Measurements from ENCODE around the gene RNU5B-1.

Gene RNU5B-1

DNA sequence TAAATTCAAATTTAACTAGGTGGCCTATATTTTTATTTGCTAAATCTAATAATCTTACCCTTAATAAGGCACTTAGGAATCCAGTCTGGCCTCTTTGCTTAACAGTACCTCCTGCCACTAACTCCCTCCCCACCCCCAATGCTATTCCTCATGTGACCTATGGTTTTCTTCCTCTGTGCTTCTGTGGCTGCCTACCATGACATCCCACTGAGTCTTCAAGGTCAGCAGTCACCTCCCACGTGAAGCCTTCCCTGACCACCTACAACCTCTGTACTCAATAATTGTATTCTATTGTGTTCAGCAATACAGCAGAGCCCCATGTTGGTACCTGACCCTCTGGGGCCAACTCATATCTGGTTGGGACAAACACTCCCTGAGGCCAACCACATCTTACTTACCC, 27.5 kb upstream of the RNU5B-1 start:
- Mint-ChIP-seq H3K27me3 (no peaks in the 10 kb centered on the region), H3K9me3 (no peaks in the 10 kb centered on the region), H3K36me3 (peaks cover 13% of the 10 kb centered on the region), H3K27ac (no peak overlapping the region), H3K4me3 (no peak overlapping the region), H3K4me1 (peaks cover 13% of the 10 kb centered on the region)
- no peak for DNase-seq (ENCODE audit: low spot score in 2 of 2)
- ATAC-seq (ENCODE audit: low read depth): no peak

- Mint-ChIP-seq H3K4me3 (no peak overlapping the region), H3K9me3 (no peaks in the 10 kb centered on the region), H3K27ac (no peak overlapping the region), H3K27me3 (no peaks in the 10 kb centered on the region), H3K4me1 (peaks cover 15% of the 10 kb centered on the region), H3K36me3 (peaks cover 14% of the 10 kb centered on the region)
- ATAC-seq (ENCODE audit: low read depth) (no peak), DNase-seq (ENCODE audit: low spot score in 2 of 2) (no peak)
Observed at GRCh38 chr15:65278480-65278879, 26.0 kb upstream of the RNU5B-1 start.

- Mint-ChIP-seq H3K27me3 (no peaks in the 10 kb centered on the region), H3K4me1 (peaks cover 26% of the 10 kb centered on the region), H3K9me3 (no peaks in the 10 kb centered on the region), H3K4me3 (peak overlapping the region; percentile 93), H3K36me3 (peaks cover 4% of the 10 kb centered on the region), H3K27ac (peak overlapping the region; percentile 91)
- ATAC-seq (ENCODE audit: low read depth) (no peak), DNase-seq (ENCODE audit: low spot score in 2 of 2) (no peak)
Observed at GRCh38 chr15:65285291-65286068, 19.0 kb upstream of the RNU5B-1 start.

- Mint-ChIP-seq H3K27ac (peak overlapping the region; percentile 91), H3K27me3 (no peaks in the 10 kb centered on the region), H3K36me3 (peaks cover 4% of the 10 kb centered on the region), H3K4me1 (peaks cover 27% of the 10 kb centered on the region), H3K4me3 (peak overlapping the region; percentile 93), H3K9me3 (no peaks in the 10 kb centered on the region)
- DNase-seq (ENCODE audit: low spot score in 2 of 2) (peak in 1 of 2 donors; percentile 21), ATAC-seq (ENCODE audit: low read depth) (peak; percentile 4)
Observed at GRCh38 chr15:65286069-65286703, 18.3 kb upstream of the RNU5B-1 start.

GRCh38 chr15:65286704-65287519, 17.6 kb upstream of the RNU5B-1 start, which contains the start of gene PARP16:
TSS of gene PARP16 (minus strand) at chr15:65286883. CDS start at chr15:65286426, 457 bp downstream.
- Mint-ChIP-seq H3K27ac (peak within 1 kb of the TSS; percentile 91), H3K27me3 (no peaks in the 10 kb centered on the region), H3K9me3 (no peaks in the 10 kb centered on the region), H3K4me3 (peak within 1 kb of the TSS; percentile 93), H3K36me3 (peaks cover 4% of the 10 kb centered on the region), H3K4me1 (peaks cover 28% of the 10 kb centered on the region)
- DNase-seq (ENCODE audit: low spot score in 2 of 2): peak; percentile 88 to 92
- peak; percentile 93 for ATAC-seq (ENCODE audit: low read depth)

GRCh38 chr15:65287520-65287855, 17.0 kb upstream of the RNU5B-1 start:
- peaks cover 4% of the 10 kb centered on the region for H3K36me3 Mint-ChIP-seq
- H3K4me1 Mint-ChIP-seq: peaks cover 28% of the 10 kb centered on the region
- peak overlapping the region; percentile 93 for H3K4me3 Mint-ChIP-seq
- DNase-seq (ENCODE audit: low spot score in 2 of 2) (peak in 1 of 2 donors; percentile 18), ATAC-seq (ENCODE audit: low read depth) (peak; percentile 40)
- peak overlapping the region; percentile 91 for H3K27ac Mint-ChIP-seq
- H3K9me3 Mint-ChIP-seq: no peaks in the 10 kb centered on the region
- no peaks in the 10 kb centered on the region for H3K27me3 Mint-ChIP-seq

DNA sequence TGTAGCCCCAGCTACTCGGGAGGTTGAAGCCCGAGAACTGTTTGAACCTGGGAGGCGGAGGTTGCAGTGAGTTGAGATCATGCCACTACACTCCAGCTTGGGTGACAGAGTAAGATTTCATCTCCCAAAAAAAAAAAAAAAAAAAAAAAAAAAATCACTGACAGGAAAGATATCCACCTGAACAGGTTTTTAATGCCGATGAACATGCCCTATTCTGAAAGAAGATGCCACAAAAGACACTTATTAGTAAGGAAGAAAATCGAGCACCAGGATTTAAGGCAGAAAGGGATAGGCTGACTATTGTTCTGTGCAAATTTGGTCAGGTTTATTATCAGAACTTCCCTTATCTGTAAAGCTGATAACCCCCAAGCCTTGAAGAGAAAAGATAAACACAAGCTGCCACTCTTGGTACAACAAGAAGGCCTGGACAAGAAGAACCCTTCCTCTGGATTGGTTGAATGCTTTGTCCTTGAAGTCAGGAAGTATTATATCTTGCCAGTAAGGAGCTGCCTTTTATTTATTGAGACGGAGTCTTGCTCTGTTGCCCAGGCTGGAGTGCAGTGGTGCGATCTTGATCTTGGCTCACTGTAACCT, 15.1 kb upstream of the RNU5B-1 start:
- H3K9me3 Mint-ChIP-seq: no peaks in the 10 kb centered on the region
- H3K4me1 Mint-ChIP-seq: peaks cover 23% of the 10 kb centered on the region
- H3K4me3 Mint-ChIP-seq: no peak overlapping the region
- no peaks in the 10 kb centered on the region for H3K36me3 Mint-ChIP-seq
- no peaks in the 10 kb centered on the region for H3K27me3 Mint-ChIP-seq
- DNase-seq (ENCODE audit: low spot score in 2 of 2): no peak
- no peak overlapping the region for H3K27ac Mint-ChIP-seq
- no peak for ATAC-seq (ENCODE audit: low read depth)

- Mint-ChIP-seq H3K9me3 (no peaks in the 10 kb centered on the region), H3K4me1 (peaks cover 23% of the 10 kb centered on the region), H3K27me3 (no peaks in the 10 kb centered on the region), H3K36me3 (no peaks in the 10 kb centered on the region), H3K27ac (no peak overlapping the region), H3K4me3 (no peak overlapping the region)
- no peak for ATAC-seq (ENCODE audit: low read depth)
- DNase-seq (ENCODE audit: low spot score in 2 of 2): no peak
Observed at GRCh38 chr15:65290228-65290627, 14.2 kb upstream of the RNU5B-1 start.

GRCh38 chr15:65292938-65293518, 11.4 kb upstream of the RNU5B-1 start:
- Mint-ChIP-seq H3K36me3 (no peaks in the 10 kb centered on the region), H3K27me3 (no peaks in the 10 kb centered on the region), H3K9me3 (no peaks in the 10 kb centered on the region), H3K27ac (no peak overlapping the region), H3K4me1 (peaks cover 14% of the 10 kb centered on the region), H3K4me3 (no peak overlapping the region)
- no peak for ATAC-seq (ENCODE audit: low read depth)
- no peak for DNase-seq (ENCODE audit: low spot score in 2 of 2)

DNA sequence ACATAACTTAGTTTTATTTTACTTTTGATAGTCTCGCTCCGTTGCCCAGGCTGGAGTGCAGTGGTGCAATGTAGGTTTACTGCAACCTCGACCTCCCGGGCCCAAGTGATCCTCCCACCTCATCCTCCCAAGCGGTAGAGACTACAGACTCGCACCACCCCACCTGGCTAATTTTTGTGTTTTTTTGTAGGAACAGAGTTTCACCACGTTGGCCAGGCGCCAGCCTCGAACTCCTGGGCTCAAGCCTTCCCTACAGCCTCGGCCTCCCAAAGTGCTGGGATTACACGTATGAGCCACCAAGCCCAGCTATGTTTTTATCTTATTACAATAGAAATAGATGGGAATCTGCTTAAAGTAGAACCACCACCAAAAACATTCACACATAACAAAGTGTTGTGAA, 5.7 kb upstream of the RNU5B-1 start:
- H3K4me3 Mint-ChIP-seq: peak overlapping the region; percentile 39
- H3K9me3 Mint-ChIP-seq: no peaks in the 10 kb centered on the region
- peaks cover 6% of the 10 kb centered on the region for H3K4me1 Mint-ChIP-seq
- ATAC-seq (ENCODE audit: low read depth) (no peak), DNase-seq (ENCODE audit: low spot score in 2 of 2) (no peak)
- no peaks in the 10 kb centered on the region for H3K36me3 Mint-ChIP-seq
- H3K27ac Mint-ChIP-seq: no peak overlapping the region
- no peaks in the 10 kb centered on the region for H3K27me3 Mint-ChIP-seq

DNA sequence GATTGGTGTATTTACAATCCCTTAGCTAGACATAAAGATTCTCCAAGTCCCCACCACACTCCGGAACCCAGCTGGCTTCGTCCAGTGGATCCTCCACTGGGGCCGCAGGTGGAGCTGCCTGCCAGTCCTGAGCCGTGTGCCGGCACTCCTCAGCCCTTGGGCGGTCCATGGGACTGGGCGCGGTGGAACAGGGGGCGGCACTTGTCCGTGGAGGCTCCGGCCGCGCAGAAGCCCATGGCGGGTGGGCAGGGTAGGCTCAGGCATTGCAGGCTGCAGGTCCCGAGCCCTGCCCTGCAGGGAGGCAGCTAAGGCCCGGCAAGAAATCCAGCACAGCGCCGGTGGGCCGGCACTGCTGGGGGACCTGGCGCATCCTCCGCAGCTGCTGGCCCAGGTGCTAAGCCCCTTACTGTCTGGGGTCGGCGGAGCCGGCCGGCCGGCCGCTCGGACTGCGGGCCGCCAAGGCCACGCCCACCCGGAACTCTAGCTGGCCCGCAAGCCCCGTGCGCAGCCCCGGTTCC, 3.5 kb upstream of the RNU5B-1 start:
- no peaks in the 10 kb centered on the region for H3K36me3 Mint-ChIP-seq
- no peaks in the 10 kb centered on the region for H3K27me3 Mint-ChIP-seq
- DNase-seq (ENCODE audit: low spot score in 2 of 2): no peak
- no peaks in the 10 kb centered on the region for H3K9me3 Mint-ChIP-seq
- no peak for ATAC-seq (ENCODE audit: low read depth)
- H3K4me3 Mint-ChIP-seq: no peak overlapping the region
- peaks cover 13% of the 10 kb centered on the region for H3K4me1 Mint-ChIP-seq
- H3K27ac Mint-ChIP-seq: peak overlapping the region; percentile 84

DNA sequence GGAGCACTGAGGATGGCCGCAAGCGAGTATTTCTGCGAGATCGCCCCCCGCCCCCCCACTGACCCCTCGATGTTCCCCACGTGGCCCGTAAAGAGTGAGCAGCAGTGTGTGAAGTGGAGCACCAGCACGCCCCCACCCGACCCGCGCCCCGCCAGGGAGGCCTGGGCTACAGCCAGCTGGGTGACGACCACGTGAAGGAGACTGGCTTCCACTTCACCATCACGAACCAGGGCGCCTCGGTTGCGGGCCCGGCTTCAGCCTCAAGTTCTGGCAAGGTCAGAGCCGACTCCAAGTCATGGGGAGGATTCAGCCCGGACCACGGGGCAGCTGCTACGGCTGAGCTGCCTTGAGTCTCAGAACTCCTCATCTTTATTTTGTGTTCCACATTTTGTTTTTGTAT, 2.4 kb upstream of the RNU5B-1 start:
- H3K4me1 Mint-ChIP-seq: peaks cover 9% of the 10 kb centered on the region
- H3K9me3 Mint-ChIP-seq: no peaks in the 10 kb centered on the region
- ATAC-seq (ENCODE audit: low read depth) (no peak), DNase-seq (ENCODE audit: low spot score in 2 of 2) (no peak)
- no peaks in the 10 kb centered on the region for H3K36me3 Mint-ChIP-seq
- H3K27ac Mint-ChIP-seq: no peak overlapping the region
- no peaks in the 10 kb centered on the region for H3K27me3 Mint-ChIP-seq
- no peak overlapping the region for H3K4me3 Mint-ChIP-seq

DNA sequence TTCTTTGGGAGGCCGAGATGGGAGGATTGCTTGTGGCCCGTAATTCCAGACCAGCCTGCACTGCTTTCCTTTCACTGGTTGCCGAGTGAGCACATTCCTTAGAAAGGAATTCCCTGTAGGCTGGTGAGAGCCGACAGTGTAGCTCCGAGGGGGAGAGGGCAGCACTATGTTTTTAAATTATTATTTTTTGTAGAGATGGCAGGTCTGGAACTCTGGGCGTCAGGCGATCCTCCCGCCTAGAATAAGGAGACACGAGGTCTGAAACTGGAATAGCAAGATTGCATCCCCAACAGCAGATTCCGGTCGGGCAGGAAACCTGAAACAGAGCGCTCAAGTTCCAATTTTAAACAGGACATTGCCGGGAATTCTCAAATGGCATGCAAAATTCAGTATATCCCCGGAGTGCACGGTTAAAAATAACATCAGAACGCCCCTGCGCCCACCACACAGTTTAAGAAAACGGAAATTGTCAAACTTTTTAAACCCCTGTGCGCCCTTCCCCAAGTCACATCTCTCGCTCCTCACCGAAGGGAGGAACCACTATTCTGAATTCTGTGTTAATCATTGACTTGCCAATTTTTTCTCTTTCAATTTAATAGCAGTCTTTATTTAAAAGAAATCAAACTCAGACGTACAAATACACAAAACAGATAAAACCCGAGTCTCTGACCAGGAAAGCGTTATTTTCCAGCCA, 643 bp upstream of the RNU5B-1 start:
- DNase-seq (ENCODE audit: low spot score in 2 of 2) (no peak), ATAC-seq (ENCODE audit: low read depth) (no peak)
- H3K36me3 Mint-ChIP-seq: no peaks in the 10 kb centered on the region
- no peaks in the 10 kb centered on the region for H3K9me3 Mint-ChIP-seq
- H3K4me3 Mint-ChIP-seq: peak overlapping the region; percentile 91
- H3K4me1 Mint-ChIP-seq: peaks cover 9% of the 10 kb centered on the region
- no peaks in the 10 kb centered on the region for H3K27me3 Mint-ChIP-seq
- H3K27ac Mint-ChIP-seq: peak overlapping the region; percentile 100

All from memory B cell (primary cell).